Measurements from ENCODE around the gene SMPD3. TPM values are rescaled to one million over a fixed set of nuclear protein-coding genes. Genes with fewer than 3 reads are reported as not detected.

Gene SMPD3
- total and polyA plus RNA-seq, 2 donors (not counting 3 experiments of a cell fraction or from before 2014, with no cell fraction given): not detected

- Histone ChIP-seq H3K79me2 (ENCODE audit: control insufficient read depth, insufficient read depth, low read length) (no peaks in the 10 kb centered on the region), H3K4me1 (ENCODE audit: control insufficient read depth, extremely low read depth, insufficient read depth, low read length) (no peaks in the 10 kb centered on the region), H3K9me3 (replicated peaks; ENCODE audit: control insufficient read depth, insufficient read depth, low read length) (no peaks in the 10 kb centered on the region), H3K4me3 (replicated peaks in 1 of 3; ENCODE audit: insufficient read depth in 1 of 3, low read depth in 1 of 3, low read length in 3 of 3) (no peak overlapping the region), H3K36me3 (ENCODE audit: control insufficient read depth in 2 of 2, extremely low read depth in 1 of 2, insufficient read depth in 2 of 2, low read length in 2 of 2) (peaks cover 0 to 40% of the 10 kb centered on the region in 2 experiments), H3K9me1 (replicated peaks; ENCODE audit: control insufficient read depth, extremely low read depth, insufficient read depth, low read length) (no peaks in the 10 kb centered on the region), H3K27ac (ENCODE audit: insufficient read depth, low read depth, low read length) (no peak overlapping the region), H3K4me2 (ENCODE audit: insufficient read depth, low read length) (no peak overlapping the region), H3K27me3 (ENCODE audit: control insufficient read depth in 2 of 2, insufficient read depth in 2 of 2, low read length in 2 of 2) (no peaks in the 10 kb centered on the region), H4K20me1 (replicated peaks; ENCODE audit: control insufficient read depth, extremely low read depth, insufficient read depth, low read length) (no peaks in the 10 kb centered on the region), H3K9ac (replicated peaks; ENCODE audit: extremely low read depth, insufficient read depth, low read length) (no peak overlapping the region), H2AFZ (ENCODE audit: low read depth, low read length) (no peak overlapping the region)
- CTCF ChIA-PET: interaction anchor here (1.3 kb wide), 1 partner anchor 93 kb away, joined by 4 read pairs; the partner anchor contains the start of gene SLC7A6
- dilution Hi-C loops (cut with MboI; ENCODE audit: extremely low pct_ligation_motif_present, low sequenced_read_pairs): no loop called here
- POLR2A ChIA-PET: no interaction called here
- no peak for FAIRE-seq
- TF ChIP-seq MYC (IDR thresholded peaks at IDR 0.05; ENCODE audit: low read depth, low read length): no peak
- no peak for TF ChIP-seq EZH2 (IDR thresholded peaks at IDR 0.05; ENCODE audit: borderline replicate concordance, low read depth, low read length, severe bottlenecking)
- no peak for TF ChIP-seq POLR2AphosphoS5 (IDR thresholded peaks at IDR 0.05; ENCODE audit: insufficient read depth, low read depth, low read length)
- TF ChIP-seq FOS (IDR thresholded peaks at IDR 0.05; ENCODE audit: borderline replicate concordance, insufficient read depth, low read length): no peak
- TF ChIP-seq POLR2A (IDR thresholded peaks at IDR 0.05; ENCODE audit: low read depth, low read length): no peak
- BruUV-seq (replicated peaks): no TSS peak
- intact Hi-C loops (cut with micrococcal nuclease): no loop called here
- no peak for DNase-seq (ENCODE audit: low read depth, low spot score)
Measured at GRCh38 chr16:68356919-68357286, 91.4 kb downstream of the SMPD3 start.

- H4K20me1 ChIP-seq (replicated peaks; ENCODE audit: control insufficient read depth, extremely low read depth, insufficient read depth, low read length): no peaks in the 10 kb centered on the region
- no peaks in the 10 kb centered on the region for H3K9me1 ChIP-seq (replicated peaks; ENCODE audit: control insufficient read depth, extremely low read depth, insufficient read depth, low read length)
- no peak overlapping the region for H3K4me3 ChIP-seq (replicated peaks in 1 of 3; ENCODE audit: insufficient read depth in 1 of 3, low read depth in 1 of 3, low read length in 3 of 3)
- H3K27me3 ChIP-seq (ENCODE audit: control insufficient read depth in 2 of 2, insufficient read depth in 2 of 2, low read length in 2 of 2): no peaks in the 10 kb centered on the region
- intact Hi-C loops (cut with micrococcal nuclease) (no loop called here), dilution Hi-C loops (cut with MboI; ENCODE audit: extremely low pct_ligation_motif_present, low sequenced_read_pairs) (no loop called here)
- no peak overlapping the region for H3K9ac ChIP-seq (replicated peaks; ENCODE audit: extremely low read depth, insufficient read depth, low read length)
- ChIA-PET CTCF (interaction anchor here (1.3 kb wide), 1 partner anchor 92 kb away, joined by 4 read pairs; the partner anchor contains the start of gene SLC7A6), POLR2A (no interaction called here)
- no peak overlapping the region for H3K27ac ChIP-seq (ENCODE audit: insufficient read depth, low read depth, low read length)
- no peaks in the 10 kb centered on the region for H3K4me1 ChIP-seq (ENCODE audit: control insufficient read depth, extremely low read depth, insufficient read depth, low read length)
- FAIRE-seq: no peak
- TF ChIP-seq POLR2AphosphoS5 (IDR thresholded peaks at IDR 0.05; ENCODE audit: insufficient read depth, low read depth, low read length): no peak
- H3K79me2 ChIP-seq (ENCODE audit: control insufficient read depth, insufficient read depth, low read length): no peaks in the 10 kb centered on the region
- no peaks in the 10 kb centered on the region for H3K9me3 ChIP-seq (replicated peaks; ENCODE audit: control insufficient read depth, insufficient read depth, low read length)
- H3K4me2 ChIP-seq (ENCODE audit: insufficient read depth, low read length): no peak overlapping the region
- peaks cover 0 to 43% of the 10 kb centered on the region in 2 experiments for H3K36me3 ChIP-seq (ENCODE audit: control insufficient read depth in 2 of 2, extremely low read depth in 1 of 2, insufficient read depth in 2 of 2, low read length in 2 of 2)
- no TSS peak for BruUV-seq (replicated peaks)
- H2AFZ ChIP-seq (ENCODE audit: low read depth, low read length): no peak overlapping the region
- no peak for DNase-seq (ENCODE audit: low read depth, low spot score)
Measured at GRCh38 chr16:68356249-68356918, 91.9 kb downstream of the SMPD3 start.

Data from endothelial cell of umbilical vein (primary cell).